DND-41 (cell line): ENCODE measurements around the gene EPHB2.
"Not testable (repeated sequence)": the region's sequence is repeated elsewhere in the genome, so short reads cannot be mapped to it uniquely, and the experiment has no call there.

ENCODE experiments used
- ATAC-seq: fragments of 200-7000 bp; cut with Tn5 transposase; 3 replicates; pipeline ENCODE4 v1.9.1; 2021; ENCODE audit warnings: low read depth; ENCODE audit not compliant: insufficient read depth
- DNase-seq: peaks from one replicate; pipeline ENCODE4 v3.0.0-alpha.2; 2020
- H2AFZ ChIP-seq: 2 replicates; pipeline ENCODE4 v1.6.0; 2012; ENCODE audit warnings: low read depth, low read length
- H3K27ac ChIP-seq: 2 replicates; pipeline ENCODE4 v1.5.1; 2012; ENCODE audit warnings: low read length, inconsistent platforms
- H3K27me3 ChIP-seq: fragments of 200-600 bp; sonication (generic); 2 replicates; pipeline ENCODE4 v1.6.0; 2012; ENCODE audit warnings: low read length, mild to moderate bottlenecking, inconsistent platforms; ENCODE audit not compliant: insufficient read depth, poor library complexity
- H3K36me3 ChIP-seq: 2 replicates; pipeline ENCODE4 v1.5.1; 2012; ENCODE audit warnings: low read length, inconsistent platforms; ENCODE audit not compliant: insufficient read depth
- H3K4me1 ChIP-seq: 2 replicates; pipeline ENCODE4 v1.5.1; 2012; ENCODE audit warnings: mild to moderate bottlenecking, low read length; ENCODE audit not compliant: insufficient read depth
- H3K4me2 ChIP-seq: 2 replicates; pipeline ENCODE4 v1.6.0; 2012; ENCODE audit warnings: mild to moderate bottlenecking, moderate library complexity, low read length, inconsistent platforms; ENCODE audit not compliant: insufficient read depth
- H3K4me3 ChIP-seq, 2 experiments: fragments of 200-600 bp in 1 of 2; shearing (Covaris generic) in 1 of 2; 2 replicates each; pipeline ENCODE4 v1.5.1; 2012 to 2016; ENCODE audit warnings: inconsistent platforms in 2 of 2, low read length in 2 of 2, mild to moderate bottlenecking in 2 of 2, low read depth in 1 of 2, moderate library complexity in 1 of 2
- H3K79me2 ChIP-seq: 2 replicates; pipeline ENCODE4 v1.6.0; 2012; ENCODE audit warnings: low read length, inconsistent platforms; ENCODE audit not compliant: insufficient read depth
- H3K9ac ChIP-seq: 2 replicates; pipeline ENCODE4 v1.6.0; 2012; ENCODE audit warnings: low read depth, mild to moderate bottlenecking, inconsistent platforms, low read length, moderate library complexity
- H3K9me3 ChIP-seq: 2 replicates; pipeline ENCODE4 v1.5.1; 2012; ENCODE audit warnings: low read length, moderate library complexity, mild to moderate bottlenecking, inconsistent platforms; ENCODE audit not compliant: insufficient read depth, severe bottlenecking
- H4K20me1 ChIP-seq: 2 replicates; pipeline ENCODE4 v1.6.0; 2012; ENCODE audit warnings: low read length; ENCODE audit not compliant: insufficient read depth
- CTCF ChIP-seq: IDR thresholded peaks from 2 replicates; pipeline ENCODE4 v1.5.1; 2012; ENCODE audit warnings: borderline replicate concordance, low read length, moderate library complexity, mild to moderate bottlenecking; ENCODE audit not compliant: poor library complexity, severe bottlenecking; ENCODE audit errors: extremely low read depth
- EZH2 ChIP-seq: IDR thresholded peaks from 3 replicates; pipeline ENCODE4 v1.6.1; 2012; ENCODE audit warnings: borderline replicate concordance, low read depth, mild to moderate bottlenecking, moderate library complexity, low read length, inconsistent platforms; ENCODE audit not compliant: severe bottlenecking

EPHB2 gene

DNA sequence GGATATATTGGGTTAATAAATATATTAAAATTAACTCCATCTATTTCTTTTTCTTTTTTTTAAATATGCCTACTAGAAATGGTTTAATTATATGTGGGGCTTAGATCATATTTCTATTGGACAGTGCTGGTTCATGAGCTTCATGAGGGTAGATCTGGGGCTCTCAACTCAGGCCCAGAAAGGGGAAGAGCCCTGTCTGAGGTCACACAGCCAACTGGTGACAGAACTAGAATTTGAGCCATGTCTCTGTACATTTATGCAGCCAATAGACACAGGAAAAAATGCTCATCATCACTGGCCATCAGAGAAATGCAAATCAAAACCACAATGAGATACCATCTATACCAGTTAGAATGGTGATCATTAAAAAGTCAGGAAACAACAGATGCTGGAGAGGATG lies 5.1 kb upstream of the EPHB2 start:
- ATAC-seq (no peak), DNase-seq (no peak)
- H3K27me3 ChIP-seq = no peaks in the 10 kb centered on the region
- no peak overlapping the region for H3K9ac ChIP-seq
- H3K79me2 ChIP-seq = no peaks in the 10 kb centered on the region
- H3K4me2 ChIP-seq = no peak overlapping the region
- H3K4me3 ChIP-seq = no peak overlapping the region
- H3K36me3 ChIP-seq = no peaks in the 10 kb centered on the region
- H4K20me1 ChIP-seq = no peaks in the 10 kb centered on the region; the same call in 1 of the 2 replicates
- H2AFZ ChIP-seq = no peak overlapping the region
- H3K9me3 ChIP-seq = no peaks in the 10 kb centered on the region
- no peak for TF ChIP-seq CTCF
- TF ChIP-seq EZH2 = no peak
- no peaks in the 10 kb centered on the region for H3K4me1 ChIP-seq
- H3K27ac ChIP-seq = no peak overlapping the region

GRCh38 chr1:22706100-22706499 lies 4.5 kb upstream of the EPHB2 start:
- DNase-seq, H4K20me1 ChIP-seq, H3K9me3 ChIP-seq, H2AFZ ChIP-seq, ATAC-seq, H3K36me3 ChIP-seq, H3K79me2 ChIP-seq, H3K9ac ChIP-seq, H3K4me1 ChIP-seq, H3K4me2 ChIP-seq, H3K27me3 ChIP-seq, H3K4me3 ChIP-seq, H3K27ac ChIP-seq: not testable (repeated sequence)

DNA sequence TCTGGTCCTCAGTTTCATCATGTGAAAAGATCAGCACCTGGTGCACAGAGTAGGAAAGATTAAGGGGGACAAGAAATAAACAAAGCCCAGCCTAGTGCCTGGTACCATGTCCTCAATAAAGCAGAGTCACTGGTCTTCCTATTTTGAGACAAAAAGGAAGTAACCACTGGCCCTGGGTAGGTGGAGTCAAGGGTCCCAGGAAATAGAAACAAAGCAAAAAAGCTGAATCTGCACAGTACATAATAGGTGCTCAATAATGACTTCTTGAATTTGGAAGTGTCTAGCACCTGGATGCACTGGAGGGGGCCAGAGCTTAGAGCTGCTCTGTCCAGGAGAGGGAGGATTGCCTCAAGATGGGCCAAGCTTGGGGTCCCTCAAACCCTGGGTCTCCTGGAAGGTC lies 1.9 kb upstream of the EPHB2 start:
- no peak for TF ChIP-seq CTCF
- TF ChIP-seq EZH2 = no peak
- Histone ChIP-seq H3K36me3 (no peaks in the 10 kb centered on the region), H4K20me1 (no peaks in the 10 kb centered on the region; the same call in 1 of the 2 replicates), H3K27me3 (no peaks in the 10 kb centered on the region), H3K27ac (no peak overlapping the region), H3K4me2 (no peak overlapping the region), H3K9ac (no peak overlapping the region), H3K9me3 (no peaks in the 10 kb centered on the region), H2AFZ (no peak overlapping the region), H3K79me2 (no peaks in the 10 kb centered on the region), H3K4me3 (no peak overlapping the region), H3K4me1 (no peaks in the 10 kb centered on the region)
- ATAC-seq (no peak), DNase-seq (no peak)

DNA sequence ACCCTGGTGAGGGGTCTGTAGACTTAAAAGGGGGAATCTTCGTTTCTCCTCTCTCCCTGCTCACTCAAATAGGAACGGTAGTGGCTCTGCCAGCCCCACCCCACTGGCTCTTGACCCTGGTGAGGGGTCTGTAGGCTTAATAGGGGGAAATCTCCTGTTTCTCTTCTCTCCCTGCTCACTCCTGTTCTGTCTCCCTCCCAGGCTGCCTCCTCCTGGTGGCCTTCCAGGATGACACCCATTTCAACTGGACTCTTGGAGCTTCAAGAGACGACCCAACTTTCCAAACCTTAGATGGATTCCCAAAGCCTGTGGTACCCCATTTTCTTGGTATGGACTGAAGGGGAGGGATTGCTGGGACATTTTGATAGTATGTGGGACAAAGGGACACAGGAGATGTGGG lies 1.4 kb upstream of the EPHB2 start:
- H2AFZ ChIP-seq = no peak overlapping the region
- TF ChIP-seq EZH2 (no peak), CTCF (no peak)
- DNase-seq (no peak), ATAC-seq (no peak)
- no peak overlapping the region for H3K4me2 ChIP-seq
- no peak overlapping the region for H3K4me3 ChIP-seq
- H3K27ac ChIP-seq = no peak overlapping the region
- no peak overlapping the region for H3K9ac ChIP-seq
- H3K27me3 ChIP-seq = peaks cover 4% of the 10 kb centered on the region
- no peaks in the 10 kb centered on the region for H3K9me3 ChIP-seq
- H3K36me3 ChIP-seq = no peaks in the 10 kb centered on the region
- no peaks in the 10 kb centered on the region for H3K4me1 ChIP-seq
- H3K79me2 ChIP-seq = no peaks in the 10 kb centered on the region
- no peaks in the 10 kb centered on the region; the same call in none of the 2 replicates for H4K20me1 ChIP-seq
